GM21786 (cell line): ENCODE measurements around the gene CYLD.

Experiments
- ATAC-seq: cut with Tn5 transposase; IDR thresholded peaks from one replicate; pipeline ENCODE4 v1.9.1; 2021; ENCODE audit not compliant: unreplicated experiment

The CYLD gene

DNA sequence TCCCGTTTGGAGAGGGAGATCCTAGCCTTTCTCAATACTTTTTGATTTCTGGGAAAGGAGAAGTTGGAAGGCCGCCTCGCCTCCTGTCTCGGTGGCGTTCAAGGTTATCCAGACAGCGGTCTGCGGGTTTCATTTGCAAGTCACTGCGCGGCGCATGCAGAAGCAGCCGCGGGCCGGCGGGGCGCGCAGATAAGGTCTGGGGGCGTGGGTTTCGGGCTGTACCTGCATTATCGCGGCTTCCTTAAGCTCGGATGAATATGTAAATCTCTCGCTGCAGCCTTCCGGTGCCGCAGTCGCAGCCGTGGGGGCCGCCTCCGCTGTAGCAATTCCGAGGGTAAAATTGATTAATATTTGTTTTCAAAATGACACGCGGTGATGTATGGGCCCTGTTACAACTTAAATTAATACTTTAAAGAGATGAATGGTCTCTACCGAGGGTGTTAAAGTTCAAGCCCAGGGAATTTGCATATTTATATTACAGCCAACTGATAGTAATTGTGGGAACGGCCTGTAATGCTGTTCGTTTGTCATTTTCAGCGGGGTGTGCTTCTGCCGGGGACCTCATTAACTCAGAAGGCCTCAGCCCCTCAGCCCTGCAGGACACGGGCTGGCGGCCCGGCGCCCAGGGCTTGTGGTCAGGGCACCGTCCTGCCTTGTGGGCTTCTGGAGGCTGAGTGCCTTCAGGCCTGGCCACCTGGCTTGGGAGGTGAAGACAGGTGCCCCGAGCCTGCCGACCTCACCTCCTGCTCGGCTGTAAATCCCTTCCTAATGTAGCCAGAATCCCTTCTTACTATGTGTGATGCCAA lies 99.4 kb downstream of the CYLD start:
- no peak for ATAC-seq

- no peak for ATAC-seq
These were observed 100.2 kb downstream of the CYLD start for GRCh38 chr16:50842013-50842505.

DNA sequence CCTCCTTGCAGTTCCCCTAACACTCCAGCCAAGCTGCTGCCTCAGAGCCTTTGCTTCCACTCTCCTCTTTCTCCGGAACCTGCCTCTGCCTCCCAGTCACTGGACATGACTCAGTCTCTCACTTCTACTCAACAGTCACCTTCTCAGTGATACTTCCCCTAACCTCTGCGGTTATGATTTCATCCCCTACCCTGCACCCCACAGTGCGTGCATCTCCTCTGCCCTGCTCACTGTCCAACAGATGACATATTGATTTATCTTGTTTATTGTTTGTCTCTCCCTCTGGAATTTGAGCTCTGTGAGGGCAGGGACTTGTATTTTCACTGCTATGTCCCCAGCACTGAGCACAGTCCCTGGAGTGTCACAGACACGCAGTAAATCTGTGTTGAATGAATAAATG lies 100.7 kb downstream of the CYLD start:
- ATAC-seq: no peak

GRCh38 chr16:50844840-50845239 lies 103.0 kb downstream of the CYLD start:
- ATAC-seq: no peak

GRCh38 chr16:50845296-50845695 lies 103.4 kb downstream of the CYLD start:
- no peak for ATAC-seq

- ATAC-seq: no peak
These were observed 104.6 kb downstream of the CYLD start for GRCh38 chr16:50846511-50846910.

DNA sequence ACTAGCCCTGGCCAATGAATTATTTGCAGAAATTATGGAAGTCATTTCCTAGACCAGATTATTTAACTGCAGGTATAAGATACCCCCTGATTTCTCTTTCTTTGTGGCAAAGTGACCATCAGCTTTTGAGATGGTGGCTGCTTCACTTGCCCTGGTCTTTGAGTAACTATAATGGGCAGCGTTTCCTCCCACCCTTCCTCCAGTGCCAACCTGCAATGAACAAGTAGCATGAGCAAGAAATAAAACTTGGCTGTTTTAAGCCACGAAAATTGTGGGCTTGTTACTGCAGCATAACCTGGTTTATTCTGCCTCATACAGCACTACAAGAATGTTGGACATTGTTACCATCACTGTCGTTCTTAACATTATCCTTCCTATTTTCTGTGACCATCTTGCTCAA lies 105.3 kb downstream of the CYLD start:
- no peak for ATAC-seq

GRCh38 chr16:50848755-50849514 lies 107.0 kb downstream of the CYLD start:
- ATAC-seq: no peak
